Stimulated activated effector memory CD8-positive, alpha-beta T cell treated with anti-CD3 and anti-CD28 coated beads, Interleukin-12 subunit alpha, Interleukin-12 subunit beta, amount 100 ng/mL, for 72 hours (primary cell): Measurements from ENCODE around the gene TRIM33.

Experiments used
- ATAC-seq: fragments of 150-1000 bp; cut with Tn5 transposase; 2 replicates; pipeline ENCODE4 v1.10.0; 2021
- DNase-seq, 2 donors: peaks; one replicate each; pipeline ENCODE4 v3.0.0; 2021 to 2022; ENCODE audit warnings: low spot score in 2 of 2
- H3K27ac Mint-ChIP-seq: one replicate; pipeline ENCODE4 v1.8.0; 2022; ENCODE audit warnings: mild to moderate bottlenecking, mixed read lengths
- H3K36me3 Mint-ChIP-seq: one replicate; pipeline ENCODE4 v1.8.0; 2022; ENCODE audit warnings: mild to moderate bottlenecking, mixed read lengths
- H3K4me1 Mint-ChIP-seq: one replicate; pipeline ENCODE4 v1.8.0; 2022; ENCODE audit warnings: mixed read lengths
- H3K4me3 Mint-ChIP-seq: one replicate; pipeline ENCODE4 v1.8.0; 2022; ENCODE audit warnings: mild to moderate bottlenecking, mixed read lengths
- H3K9me3 Mint-ChIP-seq: one replicate; pipeline ENCODE4 v1.8.0; 2022; ENCODE audit warnings: mixed read lengths

Gene TRIM33

GRCh38 chr1:114345930-114346479 lies 165.0 kb downstream of the TRIM33 start:
- peak; percentile 2 for ATAC-seq
- DNase-seq, result no peak

DNA sequence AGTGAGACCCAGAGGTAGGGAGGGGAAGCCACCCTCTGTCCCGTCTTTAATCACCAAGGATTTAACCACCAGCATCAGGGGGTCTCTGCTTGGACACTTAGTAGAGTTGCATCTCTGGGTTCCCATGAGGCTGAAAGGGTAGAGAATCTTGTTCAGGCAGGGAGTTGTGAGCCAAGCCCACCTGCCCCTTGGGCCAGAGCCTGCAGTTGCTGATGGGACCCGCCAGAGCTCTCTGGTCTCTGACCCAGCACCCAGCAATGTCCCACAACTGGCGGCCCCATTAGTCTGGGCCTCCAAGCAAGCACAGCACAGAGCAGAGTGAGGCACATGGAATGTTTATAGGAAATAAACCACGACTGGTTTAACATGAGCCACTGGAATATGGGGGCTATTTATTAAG lies 166.3 kb downstream of the TRIM33 start:
- Mint-ChIP-seq H3K4me1 (peaks cover 59% of the 10 kb centered on the region), H3K27ac (peak overlapping the region; percentile 95), H3K36me3 (no peaks in the 10 kb centered on the region), H3K9me3 (no peaks in the 10 kb centered on the region), H3K4me3 (peak overlapping the region; percentile 85)
- ATAC-seq (no peak), DNase-seq (no peak)

More at GRCh38 chr1:114345930-114346479, 165.0 kb downstream of the TRIM33 start:
- Mint-ChIP-seq H3K4me3 (peak overlapping the region; percentile 85), H3K4me1 (peaks cover 45% of the 10 kb centered on the region), H3K27ac (peak overlapping the region; percentile 95), H3K36me3 (no peaks in the 10 kb centered on the region), H3K9me3 (no peaks in the 10 kb centered on the region)
